Mesodermal cell (in vitro differentiated cells): ENCODE data around the gene GNG7.
"Not testable (repeated sequence)": the region's sequence is repeated elsewhere in the genome, so short reads cannot be mapped to it uniquely, and the experiment has no call there.

Experiments
- H3K27ac ChIP-seq: 2 replicates; pipeline ENCODE4 v1.7.0; 2013; ENCODE audit warnings: mild to moderate bottlenecking, low read depth, low read length, moderate library complexity; ENCODE audit not compliant: severe bottlenecking
- H3K36me3 ChIP-seq: 2 replicates; pipeline ENCODE4 v1.7.1; 2013; ENCODE audit warnings: mild to moderate bottlenecking, low read length, moderate library complexity; ENCODE audit not compliant: control insufficient read depth, insufficient read depth
- H3K4me1 ChIP-seq: one replicate; pipeline ENCODE4 v1.7.1; 2013; ENCODE audit warnings: mild to moderate bottlenecking, low read length; ENCODE audit not compliant: insufficient read depth, control insufficient read depth, poor library complexity, severe bottlenecking
- H3K4me3 ChIP-seq: 2 replicates; pipeline ENCODE4 v1.7.0; 2013; ENCODE audit warnings: low read length, control low read depth, mild to moderate bottlenecking; ENCODE audit not compliant: insufficient read depth, poor library complexity, severe bottlenecking; ENCODE audit errors: extremely low read depth
- H3K9me3 ChIP-seq: 2 replicates; pipeline ENCODE4 v1.7.1; 2013; ENCODE audit warnings: mild to moderate bottlenecking, low read length, moderate library complexity; ENCODE audit not compliant: control insufficient read depth
- WGBS, 2 experiments: methylation state at CpG; one replicate each; pipeline ENCODE4 v1.1.5; 2013; ENCODE audit warnings: missing lambda C conversion rate in 2 of 2; ENCODE audit not compliant: insufficient coverage in 2 of 2; 5-methylcytosine and 5-hydroxymethylcytosine counted together

GNG7 gene

GRCh38 chr19:2667349-2667748 lies 35.1 kb downstream of the GNG7 start:
- not testable (repeated sequence) for H3K9me3 ChIP-seq, H3K27ac ChIP-seq, H3K4me1 ChIP-seq, H3K36me3 ChIP-seq, H3K4me3 ChIP-seq
- WGBS, 2 experiments, result 88 to 93% methylated on average over 9 to 10 of the region's 10 CpGs

GRCh38 chr19:2666344-2666994 lies 36.0 kb downstream of the GNG7 start:
- WGBS, 2 experiments, result 84 to 97% methylated on average over 5 to 9 of the region's 9 CpGs
- Histone ChIP-seq H3K4me3 (no peak overlapping the region), H3K36me3 (no peaks in the 10 kb centered on the region), H3K4me1 (no peaks in the 10 kb centered on the region), H3K27ac (no peak overlapping the region), H3K9me3 (peaks cover 9% of the 10 kb centered on the region)

- H3K4me3 ChIP-seq, result no peak overlapping the region
- 89 to 93% methylated on average over 5 to 9 of the region's 11 CpGs for WGBS, 2 experiments
- H3K9me3 ChIP-seq, result peaks cover 9% of the 10 kb centered on the region
- H3K4me1 ChIP-seq, result no peaks in the 10 kb centered on the region
- H3K27ac ChIP-seq, result no peak overlapping the region
- no peaks in the 10 kb centered on the region for H3K36me3 ChIP-seq
Observed at GRCh38 chr19:2665103-2665502, 37.4 kb downstream of the GNG7 start.

- Histone ChIP-seq H3K36me3 (no peaks in the 10 kb centered on the region), H3K4me3 (no peak overlapping the region), H3K27ac (no peak overlapping the region), H3K9me3 (peaks cover 9% of the 10 kb centered on the region), H3K4me1 (no peaks in the 10 kb centered on the region)
- 79 to 92% methylated on average over 12 to 17 of the region's 18 CpGs for WGBS, 2 experiments
Observed at GRCh38 chr19:2663920-2664571, 38.4 kb downstream of the GNG7 start.

- H3K4me3 ChIP-seq, result no peak overlapping the region
- WGBS, 2 experiments, result 81 to 82% methylated on average over 4 of the region's 4 CpGs
- H3K27ac ChIP-seq, result no peak overlapping the region
Observed at GRCh38 chr19:2661615-2662014, 40.9 kb downstream of the GNG7 start.

GRCh38 chr19:2659856-2660432 lies 42.5 kb downstream of the GNG7 start:
- peaks cover 9% of the 10 kb centered on the region for H3K9me3 ChIP-seq
- no peaks in the 10 kb centered on the region for H3K4me1 ChIP-seq
- H3K4me3 ChIP-seq, result no peak overlapping the region
- 89 to 90% methylated on average over 8 of the region's 11 CpGs for whole genome bisulfite sequencing, 2 experiments
- no peak overlapping the region for H3K27ac ChIP-seq
- no peaks in the 10 kb centered on the region for H3K36me3 ChIP-seq

More at GRCh38 chr19:2661615-2662014, 40.9 kb downstream of the GNG7 start:
- Histone ChIP-seq H3K4me1 (no peaks in the 10 kb centered on the region), H3K9me3 (peaks cover 9% of the 10 kb centered on the region), H3K36me3 (no peaks in the 10 kb centered on the region)

- Histone ChIP-seq H3K4me3 (no peak overlapping the region), H3K36me3 (no peaks in the 10 kb centered on the region), H3K27ac (no peak overlapping the region), H3K4me1 (no peaks in the 10 kb centered on the region), H3K9me3 (no peaks in the 10 kb centered on the region)
- WGBS, 2 experiments, result 87 to 88% methylated on average over 9 of the region's 9 CpGs
Observed at GRCh38 chr19:2656533-2656932, 46.0 kb downstream of the GNG7 start.

- Histone ChIP-seq H3K36me3 (no peaks in the 10 kb centered on the region), H3K9me3 (no peaks in the 10 kb centered on the region), H3K4me3 (no peak overlapping the region), H3K27ac (no peak overlapping the region), H3K4me1 (no peaks in the 10 kb centered on the region)
- WGBS, 2 experiments, result 25 to 38% methylated on average over 14 to 17 of the region's 29 CpGs
Observed at GRCh38 chr19:2653710-2654707, 48.5 kb downstream of the GNG7 start.

- no peak overlapping the region for H3K4me3 ChIP-seq
- no peaks in the 10 kb centered on the region for H3K4me1 ChIP-seq
- H3K36me3 ChIP-seq, result no peaks in the 10 kb centered on the region
- 86% methylated on average over 7 to 9 of the region's 9 CpGs for WGBS, 2 experiments
- H3K9me3 ChIP-seq, result no peaks in the 10 kb centered on the region
- no peak overlapping the region for H3K27ac ChIP-seq
Observed at GRCh38 chr19:2653218-2653617, 49.3 kb downstream of the GNG7 start.

GRCh38 chr19:2652504-2653099 lies 49.9 kb downstream of the GNG7 start:
- Histone ChIP-seq H3K27ac (no peak overlapping the region), H3K36me3 (no peaks in the 10 kb centered on the region), H3K4me3 (no peak overlapping the region), H3K4me1 (no peaks in the 10 kb centered on the region), H3K9me3 (no peaks in the 10 kb centered on the region)
- WGBS, 2 experiments, result 70 to 100% methylated on average over 2 to 3 of the region's 8 CpGs
